GM18507 (cell line): Measurements from ENCODE around the gene EXOC4.

Experiments
- DNase-seq: peaks from one replicate; pipeline ENCODE4 v3.0.0; 2011; ENCODE audit warnings: low read depth; ENCODE audit not compliant: insufficient read length; ENCODE audit errors: extremely low spot score
- FAIRE-seq: peaks from 2 replicates; lab custom pipeline; 2011; peaks lifted over from hg19 to GRCh38; lab: Jason Lieb, UNC

EXOC4 gene

DNA sequence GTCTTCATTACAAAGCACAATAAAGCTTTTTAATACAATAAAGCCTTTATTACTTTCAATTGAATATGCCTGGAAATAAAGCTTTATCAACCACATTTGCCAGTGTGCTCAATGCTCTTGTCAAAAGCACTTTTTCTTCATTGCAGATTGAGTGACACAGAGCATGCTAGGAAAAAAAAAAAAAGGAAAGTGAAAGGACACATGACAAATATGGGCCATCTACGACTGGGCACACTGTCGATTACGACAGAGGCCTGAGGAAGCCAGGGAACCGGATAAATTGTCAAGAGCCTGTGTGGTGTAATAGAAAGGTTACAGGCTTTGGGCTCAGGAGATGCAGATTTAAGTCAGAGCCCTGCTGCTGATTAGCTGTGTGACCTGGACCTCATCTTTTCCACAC, 789.4 kb downstream of the EXOC4 start:
- FAIRE-seq = no peak
- DNase-seq = no peak

DNA sequence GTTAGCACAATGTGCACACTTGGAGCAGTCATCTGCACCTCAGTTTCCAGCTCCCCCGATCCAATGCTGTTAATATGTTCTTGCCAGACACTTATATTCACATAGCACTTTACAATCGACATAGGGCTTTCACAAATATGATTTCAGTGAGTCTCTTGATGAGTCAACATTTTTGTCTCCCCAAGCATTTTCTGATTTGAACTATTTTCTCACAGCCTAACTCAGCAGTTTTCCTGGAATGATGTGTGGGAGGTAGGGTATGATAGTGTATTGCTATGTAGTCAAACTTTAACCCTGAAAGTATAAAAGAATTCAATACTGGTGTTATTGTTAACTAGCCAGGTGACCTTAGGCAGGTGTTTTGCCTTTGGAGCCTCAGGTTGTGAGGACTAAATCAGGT, 791.8 kb downstream of the EXOC4 start:
- DNase-seq (no peak), FAIRE-seq (no peak)

DNA sequence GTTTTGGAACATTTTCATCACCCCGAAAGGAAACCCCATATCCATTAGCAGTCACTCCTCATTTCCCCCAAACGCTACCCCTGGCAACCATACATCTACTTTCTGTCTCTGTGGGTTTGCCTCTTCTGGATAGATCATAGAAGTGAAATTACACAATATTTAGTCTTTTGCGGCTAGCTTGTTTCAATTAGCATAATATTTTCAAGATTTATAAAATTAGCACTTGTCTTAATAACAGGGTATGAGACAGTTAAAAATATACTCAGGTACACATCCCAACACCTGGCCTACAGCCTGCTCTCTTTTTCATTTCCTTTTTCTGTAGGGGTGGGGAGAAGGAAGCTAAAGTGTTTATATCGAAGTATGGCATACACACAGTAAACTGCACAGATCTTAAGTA, 792.8 kb downstream of the EXOC4 start:
- DNase-seq (no peak), FAIRE-seq (peak; percentile 42)

DNA sequence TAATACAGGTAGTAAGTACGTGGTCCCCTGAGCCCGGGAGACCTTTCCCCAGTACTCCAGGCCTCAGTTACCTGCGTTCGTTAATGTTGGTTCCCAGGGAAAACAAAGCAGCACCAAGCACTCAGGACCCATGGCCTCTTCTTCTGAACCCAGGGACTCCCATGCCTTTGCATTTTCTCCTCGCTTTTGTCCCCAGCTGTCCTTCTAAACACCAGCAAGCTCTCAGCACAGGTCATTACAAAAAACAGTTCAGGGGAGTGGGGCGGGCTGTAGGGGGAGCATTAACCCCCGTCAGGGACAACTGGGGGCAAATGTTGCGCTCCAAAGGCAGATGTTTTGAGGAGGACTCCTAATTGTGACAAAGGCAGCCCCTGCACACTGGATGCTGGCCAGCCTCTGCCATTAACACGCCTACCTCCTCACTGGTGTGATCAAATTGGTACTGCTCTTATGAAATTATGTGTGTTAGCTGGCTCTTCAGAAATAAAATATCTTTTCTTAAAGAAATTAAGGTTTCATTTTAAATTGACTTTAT, 793.8 kb downstream of the EXOC4 start:
- FAIRE-seq (no peak), DNase-seq (no peak)

DNA sequence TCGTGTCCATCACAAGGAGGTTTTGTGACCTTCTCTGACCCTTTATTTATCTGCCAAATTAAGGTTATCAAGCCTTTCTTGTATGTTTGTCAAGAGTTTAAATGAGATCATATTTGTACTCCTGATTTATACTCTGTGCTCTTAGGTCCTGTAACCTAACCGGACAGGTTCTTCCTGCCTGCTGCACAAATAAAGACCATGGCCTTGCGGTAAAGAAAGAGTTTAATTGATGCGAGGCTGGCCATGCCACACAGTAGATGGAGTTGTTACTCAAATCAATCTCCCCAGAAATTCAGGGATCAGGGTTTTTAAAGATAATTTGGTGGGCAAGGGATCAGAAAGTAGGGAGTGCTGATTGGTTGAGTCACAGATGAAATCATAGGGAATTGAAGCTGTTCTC, 794.8 kb downstream of the EXOC4 start:
- no peak for FAIRE-seq

DNA sequence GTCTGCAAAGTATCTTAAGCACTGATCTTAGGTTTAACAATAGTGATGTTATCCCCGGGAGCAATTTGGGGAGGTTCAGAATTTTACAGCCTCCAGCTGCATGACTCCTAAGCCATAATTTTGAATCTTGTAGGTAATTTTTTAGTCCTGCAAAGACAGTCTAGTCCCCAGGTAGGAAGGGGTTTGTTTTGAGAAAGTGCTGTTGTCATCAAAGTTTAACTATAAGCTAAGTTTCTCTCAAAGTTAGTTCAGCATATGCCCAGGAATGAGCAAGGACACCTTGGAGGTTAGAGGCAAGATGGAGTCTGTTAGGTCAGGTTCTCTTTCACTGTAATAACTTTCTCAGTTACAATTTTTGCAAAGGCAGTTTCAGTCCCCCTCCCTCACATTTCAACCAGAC, 795.3 kb downstream of the EXOC4 start:
- DNase-seq (no peak), FAIRE-seq (no peak)

More for the DNA sequence above, 794.8 kb downstream of the EXOC4 start:
- DNase-seq = no peak

DNA sequence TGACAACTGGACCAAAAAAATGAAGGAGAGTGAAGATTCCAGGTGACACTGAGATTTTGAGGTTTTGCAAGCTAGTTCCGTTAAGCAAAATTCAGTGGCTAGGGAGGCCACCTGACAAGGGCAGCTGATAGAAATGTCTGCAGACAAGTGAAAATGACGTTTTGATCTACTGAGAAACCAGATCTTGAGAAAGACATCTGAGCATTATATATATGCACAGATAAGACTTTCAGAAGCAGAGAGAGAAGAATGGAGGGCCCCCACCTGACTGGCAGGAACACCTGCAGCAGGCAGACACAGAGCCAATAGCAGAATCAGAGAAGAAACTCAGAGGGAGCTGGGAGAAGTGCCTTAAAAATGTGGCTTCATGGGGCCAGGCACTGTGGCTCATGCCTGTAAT, 798.1 kb downstream of the EXOC4 start:
- DNase-seq (no peak), FAIRE-seq (no peak)

DNA sequence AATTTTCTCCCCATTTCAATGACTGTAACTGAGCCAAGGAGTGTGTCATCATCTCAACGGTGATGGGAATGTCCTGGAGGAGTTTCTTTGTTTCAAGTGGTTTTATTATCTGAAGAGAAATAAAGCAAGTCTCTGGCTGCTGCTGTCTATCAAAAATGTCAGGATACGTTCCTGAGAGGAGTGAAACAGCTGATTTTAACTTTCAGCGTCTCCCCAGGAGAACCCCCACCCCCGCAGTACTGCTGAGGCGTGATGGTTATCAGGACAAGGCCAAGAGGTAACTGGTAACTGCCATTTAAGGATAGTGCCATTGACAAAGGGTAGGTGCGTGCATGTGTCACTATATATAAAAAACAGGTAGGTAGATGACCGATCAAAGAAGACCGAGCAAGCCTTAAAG, 803.9 kb downstream of the EXOC4 start:
- FAIRE-seq (no peak), DNase-seq (no peak)

DNA sequence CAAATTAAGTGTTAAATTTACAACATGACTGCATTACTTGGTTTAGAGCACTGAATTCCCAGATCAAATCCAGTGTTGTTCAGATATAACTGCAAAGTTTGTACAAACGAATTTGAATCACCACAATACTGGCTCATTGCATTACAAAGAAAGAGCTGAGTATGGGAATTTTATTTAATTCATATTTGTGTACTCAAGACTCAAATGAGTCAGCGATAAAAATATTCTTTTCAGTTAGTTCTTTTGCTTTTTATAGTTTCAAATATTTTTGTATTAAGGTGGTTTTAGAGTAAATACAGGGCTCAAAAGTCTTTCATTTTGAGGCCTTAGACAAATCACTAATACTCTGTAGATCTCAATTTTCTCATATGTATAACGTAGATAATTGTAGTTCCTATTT, 805.6 kb downstream of the EXOC4 start:
- FAIRE-seq = no peak
- DNase-seq = no peak

DNA sequence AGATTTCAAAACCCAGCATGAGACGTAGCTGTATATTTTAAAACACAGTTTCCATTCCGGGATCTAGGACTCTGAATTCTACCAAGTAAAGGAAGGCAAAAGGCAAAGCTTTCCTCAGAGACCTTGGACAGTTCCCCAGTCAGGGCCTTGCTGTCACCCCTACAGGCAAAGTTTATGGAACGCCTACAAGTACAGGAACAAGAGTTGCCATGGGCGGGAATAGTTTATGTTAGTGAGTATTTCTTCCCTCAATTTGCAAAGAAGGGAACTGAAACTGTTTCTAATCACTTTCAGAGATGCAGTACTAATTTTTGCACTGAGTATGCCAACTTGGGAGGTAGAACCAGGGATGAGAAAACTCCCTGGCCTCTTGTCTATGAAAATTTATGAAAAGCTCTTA, 806.1 kb downstream of the EXOC4 start:
- no peak for FAIRE-seq
- no peak for DNase-seq

DNA sequence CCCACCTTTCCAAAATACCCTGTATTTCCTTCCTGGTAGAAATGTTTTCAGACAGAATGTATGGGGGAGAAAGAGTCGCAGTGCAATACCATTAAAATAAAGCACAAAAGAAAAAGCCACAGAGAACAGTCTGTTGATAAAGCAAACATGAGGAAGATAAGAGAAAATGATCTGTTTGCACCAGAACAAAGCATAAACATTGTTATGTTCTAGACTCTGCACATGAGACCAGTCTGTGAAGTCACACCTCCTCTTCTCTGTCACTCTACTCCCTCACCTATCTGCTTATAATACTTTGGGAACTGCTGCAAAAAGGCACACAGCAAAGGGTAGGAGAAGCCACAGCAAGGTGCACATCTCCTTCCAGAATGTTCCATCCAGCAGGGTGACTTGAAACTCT, 807.0 kb downstream of the EXOC4 start:
- FAIRE-seq (no peak), DNase-seq (no peak)

DNA sequence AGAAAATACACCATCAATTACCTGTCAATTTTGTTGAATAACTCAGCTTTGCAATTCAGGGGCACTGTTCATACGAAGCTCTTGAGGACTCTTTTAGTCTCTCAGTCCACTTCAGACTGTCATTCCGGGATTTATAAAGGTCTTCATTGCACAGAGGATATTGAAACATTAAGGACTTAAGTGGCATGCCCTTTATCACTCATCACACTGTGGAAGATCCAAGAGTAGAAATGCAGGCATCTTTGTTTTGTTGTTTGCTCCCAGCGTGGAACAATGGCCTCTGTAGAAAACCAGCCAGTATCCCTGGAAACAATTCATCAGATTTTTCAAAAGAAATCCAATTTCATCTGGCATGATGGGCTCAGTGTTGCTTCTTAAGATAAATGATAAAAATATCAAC, 808.0 kb downstream of the EXOC4 start:
- FAIRE-seq (no peak), DNase-seq (no peak)

DNA sequence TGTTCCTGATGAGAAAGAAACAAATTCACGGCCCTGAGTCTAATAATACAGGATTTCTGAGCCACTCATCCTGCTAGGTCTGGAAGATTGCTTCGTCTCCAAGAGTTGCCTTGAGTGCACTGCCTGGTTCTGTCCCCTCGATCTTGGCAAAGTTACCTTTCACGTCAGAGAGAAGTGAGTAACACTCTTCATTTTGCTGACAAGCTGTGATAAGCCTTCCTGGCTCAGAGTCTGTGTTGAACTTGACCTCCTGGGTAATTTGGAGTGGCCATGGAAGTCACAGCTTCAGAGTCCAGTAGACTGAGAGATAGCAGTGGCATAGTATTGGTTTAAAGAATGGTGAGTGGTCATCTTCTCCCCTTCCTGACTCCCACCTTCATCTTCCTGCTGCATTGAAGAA, 809.6 kb downstream of the EXOC4 start:
- FAIRE-seq = no peak

DNA sequence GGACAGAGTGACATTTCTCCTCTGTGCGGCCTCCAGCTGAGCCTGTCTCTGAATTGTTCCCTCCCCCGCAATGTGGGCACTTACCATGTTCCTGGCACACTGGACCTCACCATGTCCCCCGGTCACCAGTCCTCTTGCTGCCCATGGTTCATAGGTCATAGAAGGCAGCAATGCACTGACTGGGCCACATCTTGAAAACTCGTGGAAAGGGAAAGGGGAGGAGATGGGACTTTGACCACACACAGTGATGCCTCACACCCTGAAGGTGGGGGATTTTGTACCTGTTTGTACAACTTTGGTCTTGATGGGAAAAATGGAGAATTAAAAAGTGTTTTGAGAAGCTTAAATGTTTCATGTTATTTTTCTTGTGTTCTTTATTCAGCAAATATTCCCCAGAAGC, 812.5 kb downstream of the EXOC4 start:
- DNase-seq = no peak
- no peak for FAIRE-seq

More for the DNA sequence above, 809.6 kb downstream of the EXOC4 start:
- DNase-seq = no peak

DNA sequence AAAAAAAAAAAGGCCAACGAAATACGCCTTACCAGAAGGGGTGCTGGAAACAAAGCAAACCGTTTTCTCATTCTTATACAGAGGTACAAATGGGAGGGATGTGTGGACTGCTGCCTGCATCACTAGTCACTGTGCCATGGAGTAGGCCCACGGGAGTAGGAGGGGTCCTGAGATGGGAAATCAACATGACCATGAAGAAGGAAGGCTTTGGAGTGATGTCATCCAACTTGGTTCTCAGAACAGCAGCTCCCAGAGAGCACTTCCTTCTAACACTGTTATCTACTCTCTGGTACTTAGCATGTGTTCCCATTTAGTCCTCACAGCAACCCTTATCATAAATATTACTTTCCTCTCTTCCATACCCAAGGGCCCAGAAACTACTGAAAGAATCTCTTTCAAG, 814.3 kb downstream of the EXOC4 start:
- DNase-seq (no peak), FAIRE-seq (no peak)

DNA sequence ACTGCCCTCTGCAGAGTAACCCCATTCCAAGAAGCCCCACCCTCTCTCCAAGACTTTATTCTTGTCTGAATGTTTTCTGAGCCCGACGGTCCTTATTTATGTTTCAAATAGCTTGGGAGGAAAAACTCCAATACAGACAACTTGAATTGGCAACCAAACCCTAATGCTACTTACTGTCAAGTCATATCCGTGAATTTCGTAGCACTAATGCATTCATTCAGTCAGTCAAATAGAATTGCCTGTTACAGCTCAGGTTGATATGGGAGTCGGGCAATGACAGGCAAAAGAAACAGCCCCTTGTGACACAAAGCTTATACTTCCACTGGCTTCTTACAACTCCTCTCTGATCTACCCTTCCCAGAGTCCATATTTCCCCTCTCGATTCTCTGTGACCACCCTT, 815.8 kb downstream of the EXOC4 start:
- FAIRE-seq (no peak), DNase-seq (no peak)

DNA sequence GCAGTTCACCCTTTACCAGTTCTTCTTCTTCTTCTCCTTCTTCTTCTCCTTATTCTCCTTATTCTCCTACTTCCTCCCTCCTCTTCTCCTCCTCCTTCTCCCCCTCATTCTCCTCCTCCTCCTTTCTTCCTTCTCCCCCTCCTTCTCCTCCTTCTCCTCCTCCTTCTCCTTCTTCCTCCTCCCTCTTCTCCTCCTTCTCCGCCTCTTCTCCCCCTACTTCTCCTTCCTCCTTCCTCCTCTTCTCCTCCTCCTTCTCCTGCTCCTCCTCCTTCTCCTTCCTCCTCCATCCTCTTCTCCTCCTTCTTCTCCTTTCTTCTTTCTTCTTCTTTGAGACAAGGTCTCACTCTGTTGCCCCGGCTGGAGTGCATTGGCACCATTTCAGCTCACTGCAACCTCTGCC, 816.3 kb downstream of the EXOC4 start:
- FAIRE-seq (no peak), DNase-seq (no peak)

DNA sequence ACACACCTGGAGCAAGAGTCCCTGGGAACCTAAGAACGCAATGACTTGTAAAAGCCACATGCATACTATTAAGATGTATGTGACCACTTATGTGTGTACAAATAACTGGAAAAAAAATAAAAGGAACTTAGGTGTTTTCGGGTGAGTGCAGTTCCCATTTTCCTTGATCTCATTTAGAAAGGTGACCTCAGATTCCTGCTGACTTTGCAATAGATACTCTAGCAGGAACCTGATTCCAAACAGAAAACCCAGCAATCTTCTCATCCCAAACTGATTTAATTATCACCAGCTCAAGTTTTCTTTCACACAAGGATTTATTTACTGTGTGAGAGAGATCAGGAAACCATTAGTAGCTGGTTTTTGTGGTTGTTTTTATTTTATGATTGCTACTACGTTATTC, 817.8 kb downstream of the EXOC4 start:
- DNase-seq (no peak), FAIRE-seq (no peak)

DNA sequence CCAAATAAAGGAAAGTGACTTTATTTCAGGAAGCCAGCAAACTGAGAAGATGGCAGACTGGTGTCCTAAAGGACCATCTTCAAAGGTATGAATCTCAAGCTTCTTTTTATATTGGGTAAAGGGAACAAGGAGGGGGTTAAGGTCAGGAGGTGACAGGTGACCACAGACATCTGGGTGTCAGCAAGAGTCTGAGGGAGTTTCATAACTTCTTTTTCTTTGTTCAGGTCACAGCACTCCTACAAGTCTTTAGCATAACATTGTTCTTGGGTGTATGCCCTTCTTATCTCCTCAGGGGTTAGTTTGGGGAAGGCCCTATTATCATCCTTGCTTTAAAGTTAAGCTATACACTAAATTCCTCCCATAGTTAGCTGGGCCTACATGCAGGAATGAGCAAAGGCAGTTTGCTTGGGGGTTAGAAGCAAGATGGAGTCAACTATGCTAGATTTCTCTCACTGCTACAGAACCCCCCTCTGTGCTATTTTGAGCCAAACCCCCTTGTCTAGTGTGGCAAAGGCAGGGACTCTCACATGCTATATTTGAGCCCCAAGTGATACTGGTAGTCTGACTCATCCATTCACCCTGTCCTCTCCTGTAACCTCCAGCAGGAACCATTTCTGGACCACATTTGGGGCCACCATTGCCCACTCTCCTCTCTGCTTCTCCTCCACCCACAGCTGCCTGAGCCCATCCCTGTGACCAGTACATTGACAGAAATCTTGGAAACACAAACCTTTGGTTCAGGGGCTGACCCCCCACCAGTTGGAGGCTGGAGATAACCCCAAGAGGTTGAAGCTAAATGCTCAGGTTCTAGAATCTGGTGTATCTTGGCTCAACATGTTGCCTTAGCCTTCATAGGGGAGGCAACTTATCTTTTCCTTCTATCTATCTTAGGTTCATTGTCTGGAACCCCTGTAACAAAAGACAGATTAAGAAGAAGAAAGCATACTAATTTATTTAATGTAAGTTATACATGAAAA, 818.8 kb downstream of the EXOC4 start:
- peak; percentile 8 for DNase-seq
- no peak for FAIRE-seq

DNA sequence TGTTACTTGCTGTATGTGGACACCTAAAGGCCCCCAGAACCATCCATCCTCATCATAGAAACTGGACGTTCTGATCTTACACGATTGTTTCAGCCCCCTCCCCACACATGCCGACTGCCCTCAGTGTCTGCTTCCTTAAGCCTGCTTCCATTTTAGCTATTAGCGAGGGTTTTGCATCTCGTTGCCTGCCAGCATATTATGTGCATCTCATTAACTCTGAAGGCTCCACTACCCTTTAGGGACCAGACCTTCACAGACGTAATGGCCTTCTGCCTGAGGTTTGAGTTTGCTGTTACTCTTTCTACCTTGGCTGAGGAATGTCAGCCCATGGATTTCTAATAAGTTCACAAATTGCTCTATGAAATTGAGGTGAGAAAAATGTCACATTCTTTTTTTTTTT, 820.4 kb downstream of the EXOC4 start:
- no peak for DNase-seq
- no peak for FAIRE-seq

DNA sequence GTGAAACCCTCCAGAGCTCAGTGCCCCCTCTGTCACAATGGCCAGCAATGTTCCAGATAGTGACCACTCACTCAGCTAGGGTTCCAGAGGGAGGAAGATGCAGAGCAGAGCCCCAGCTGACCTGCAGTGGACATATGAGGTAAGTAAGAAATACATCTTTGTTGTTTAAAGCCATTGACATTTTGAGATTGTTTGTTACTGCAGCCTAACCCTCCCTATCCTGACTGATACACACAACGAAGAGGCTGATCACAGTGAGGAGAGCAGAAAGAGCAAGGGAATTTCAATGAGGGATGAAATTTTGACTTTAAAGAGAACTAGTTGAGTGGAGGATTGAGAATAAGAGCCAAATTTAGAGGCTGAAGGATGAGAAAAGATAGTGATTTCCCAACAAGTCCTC, 822.9 kb downstream of the EXOC4 start:
- DNase-seq = no peak
- no peak for FAIRE-seq
